Transverse colon (tissue), 4 donors: Measurements from ENCODE around the gene C11orf97. TPM values are rescaled to one million over a fixed set of nuclear protein-coding genes. Genes with fewer than 3 reads are reported as not detected.

Source experiments
- DNase-seq: peaks from one replicate; pipeline ENCODE4 v3.0.0-alpha.2; 2019
- H3K27ac ChIP-seq, 4 donors: fragments of 200-600 bp; sonication (generic); 2 replicates each; pipeline ENCODE4 v1.5.1; 2016 to 2018; ENCODE audit warnings: inconsistent platforms in 4 of 4
- H3K27me3 ChIP-seq: fragments of 200-600 bp; sonication (generic); 2 replicates; pipeline ENCODE4 v1.5.1; 2017; ENCODE audit warnings: inconsistent platforms
- H3K36me3 ChIP-seq, 4 donors: fragments of 200-600 bp; sonication (generic); 2 replicates each; pipeline ENCODE4 v1.5.1; 2017 to 2019; ENCODE audit warnings: inconsistent platforms in 4 of 4
- H3K4me1 ChIP-seq, 4 donors: fragments of 200-600 bp; sonication (generic); 2 replicates each; pipeline ENCODE4 v1.5.1; 2017 to 2020; ENCODE audit warnings: inconsistent platforms in 4 of 4
- H3K4me3 ChIP-seq, 4 donors: fragments of 200-600 bp; sonication (generic); 1 replicate in 1 of 4; 2 replicates in 3 of 4; pipeline versions ENCODE4 v1.5.1 to v1.6.1; 2017 to 2019; ENCODE audit warnings: inconsistent platforms in 4 of 4
- H3K9me3 ChIP-seq, 2 donors: fragments of 200-600 bp; sonication (generic); 2 replicates each; pipeline ENCODE4 v1.5.1; 2017 to 2019; ENCODE audit warnings: inconsistent platforms in 2 of 2
- CTCF ChIP-seq, 5 experiments: fragments of 200-600 bp in 3 of 5; fragments of 450-650 bp in 2 of 5; sonication (generic) in 3 of 5; IDR thresholded peaks; 1 replicate in 2 of 5; 2 replicates in 3 of 5; pipeline ENCODE4 v1.5.1; 2016 to 2017; ENCODE audit warnings: antibody characterized with exemption in 5 of 5, inconsistent platforms in 3 of 5, mild to moderate bottlenecking in 2 of 5, moderate library complexity in 1 of 5
- EP300 ChIP-seq: sonication (generic); formaldehyde crosslinking; IDR thresholded peaks from one replicate; pipeline ENCODE4 v1.6.1; 2017; ENCODE audit warnings: antibody characterized with exemption, low read depth
- POLR2A ChIP-seq: fragments of 450-650 bp; IDR thresholded peaks from one replicate; pipeline ENCODE4 v1.6.1; 2016; ENCODE audit warnings: antibody characterized with exemption, mild to moderate bottlenecking, moderate library complexity
- POLR2AphosphoS5 ChIP-seq, 3 donors: sonication (generic); formaldehyde crosslinking; IDR thresholded peaks; one replicate each; pipeline ENCODE4 v1.6.1; 2016; ENCODE audit warnings: antibody characterized with exemption in 3 of 3
- WGBS, 2 donors: methylation state at CpG; one replicate each; pipeline ENCODE4 v1.1.5; 2018; ENCODE audit warnings: low coverage in 1 of 2; 5-methylcytosine and 5-hydroxymethylcytosine counted together
- in situ Hi-C, 4 donors: fragments of 200-750 bp; cut with MboI; loops; one replicate each; pipeline versions ENCODE4 v1.15.0 to v1.15.1; 2017; ENCODE audit warnings: low sequenced_read_pairs in 3 of 4, low pct_ligation_motif_present in 1 of 4, low pct_unique_long_range_greater_than_20kb in 1 of 4
- intact Hi-C: fragments of 100-400 bp; cut with DNase I; formaldehyde crosslinking; loops from one replicate; pipeline ENCODE4 v1.15.1; 2023; ENCODE audit warnings: low total_unique reads
- total RNA-seq, 4 donors: library from RNA; depleted of rRNA; stranded (reverse); fragments of >200 nt; gene quantifications; one replicate each; pipeline ENCODE4 v1.1.0, GENCODE V29; 2016

C11orf97 gene
- total RNA-seq, 4 donors from 2014 or later: not detected

DNA sequence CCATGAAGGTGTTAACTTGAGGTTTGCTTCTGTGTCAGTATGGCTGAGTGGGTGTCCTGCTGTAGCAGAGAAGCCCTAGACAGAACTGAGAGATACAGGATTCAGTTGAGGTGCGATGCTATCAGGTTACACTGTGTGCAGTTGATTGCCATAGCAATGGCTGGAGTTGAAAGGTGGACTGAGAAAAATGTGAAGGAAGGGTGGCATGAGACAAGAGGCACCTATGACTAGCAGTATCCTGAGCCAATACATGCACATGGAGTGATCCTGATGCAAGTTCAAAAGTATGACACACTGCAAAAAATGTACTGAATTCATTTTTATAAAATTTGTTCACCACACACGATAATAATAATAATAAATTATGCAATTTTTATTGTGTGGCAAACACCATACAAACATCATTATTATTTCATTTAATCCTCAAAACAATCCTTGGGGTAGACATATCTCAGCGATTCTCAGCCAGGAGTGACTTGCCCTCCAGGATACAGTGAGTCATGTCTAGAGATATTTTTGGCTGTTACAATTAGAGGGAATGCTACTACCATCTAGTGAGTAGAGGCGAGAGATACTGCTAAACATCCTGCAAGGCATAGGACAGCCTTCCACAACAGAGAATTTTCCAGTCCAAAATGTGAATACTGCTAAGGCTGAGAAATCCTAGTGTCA lies 51.1 kb downstream of the C11orf97 start:
- TF ChIP-seq CTCF (IDR thresholded peaks at IDR 0.05) (no peak), EP300 (no peak), POLR2AphosphoS5 (IDR thresholded peaks at IDR 0.05) (no peak), POLR2A (no peak)
- no peak overlapping the region for H3K27ac ChIP-seq
- no peak overlapping the region for H3K4me3 ChIP-seq
- no peak for DNase-seq
- no peaks in the 10 kb centered on the region for H3K27me3 ChIP-seq
- no peaks in the 10 kb centered on the region for H3K9me3 ChIP-seq
- WGBS, 2 donors: 72 to 83% methylated on average over 4 of the region's 4 CpGs
- intact Hi-C loops (loop anchor here (5.0 kb wide), 1 partner anchor 46 kb away; no protein-coding TSS in a partner anchor), in situ Hi-C loops (no loop called here)
- peaks cover 0 to 4% (median 0%) of the 10 kb centered on the region in 4 donors for H3K4me1 ChIP-seq
- H3K36me3 ChIP-seq: no peaks in the 10 kb centered on the region

DNA sequence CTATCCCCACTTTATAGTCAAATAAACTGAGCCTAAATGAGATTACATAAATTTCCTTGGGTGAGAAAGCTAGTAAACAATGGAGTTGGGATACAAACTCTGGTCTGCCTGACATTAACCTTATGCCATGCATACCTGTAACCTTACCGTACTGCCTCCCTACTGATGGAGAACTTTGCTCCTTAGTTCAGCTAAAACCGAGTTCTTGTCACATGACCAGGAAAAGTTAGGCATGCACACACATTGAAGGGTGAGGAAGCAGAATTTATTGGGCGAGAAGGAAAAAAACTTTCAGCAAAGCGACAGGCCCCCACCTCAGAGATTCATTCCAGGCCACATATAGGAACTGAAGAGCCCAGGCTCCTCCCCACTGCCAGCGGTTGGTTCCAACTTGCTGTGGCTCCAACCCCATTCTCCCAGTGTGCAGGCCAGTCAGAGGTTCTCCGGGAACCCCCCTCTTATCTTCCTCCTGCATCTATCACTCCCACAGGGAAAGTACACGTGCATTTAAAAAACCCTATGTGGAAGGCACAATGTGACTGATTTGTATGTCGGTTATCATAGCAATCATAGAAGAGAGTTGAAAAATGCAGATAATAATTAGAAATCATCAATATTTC lies 51.7 kb downstream of the C11orf97 start:
- 73 to 78% methylated on average over 5 to 8 of the region's 8 CpGs for WGBS, 2 donors
- no peak for DNase-seq
- no peaks in the 10 kb centered on the region for H3K36me3 ChIP-seq
- intact Hi-C loops: loop anchor here (5.0 kb wide), 1 partner anchor 47 kb away; no protein-coding TSS in a partner anchor
- no peak overlapping the region for H3K4me3 ChIP-seq
- no peak for TF ChIP-seq POLR2AphosphoS5 (IDR thresholded peaks at IDR 0.05)
- no peak for TF ChIP-seq EP300
- no peak for TF ChIP-seq POLR2A
- TF ChIP-seq CTCF (IDR thresholded peaks at IDR 0.05): no peak
- in situ Hi-C loops: no loop called here
- H3K9me3 ChIP-seq: no peaks in the 10 kb centered on the region
- H3K4me1 ChIP-seq: peaks cover 0 to 4% (median 0%) of the 10 kb centered on the region in 4 donors
- H3K27ac ChIP-seq: no peak overlapping the region
- no peaks in the 10 kb centered on the region for H3K27me3 ChIP-seq

DNA sequence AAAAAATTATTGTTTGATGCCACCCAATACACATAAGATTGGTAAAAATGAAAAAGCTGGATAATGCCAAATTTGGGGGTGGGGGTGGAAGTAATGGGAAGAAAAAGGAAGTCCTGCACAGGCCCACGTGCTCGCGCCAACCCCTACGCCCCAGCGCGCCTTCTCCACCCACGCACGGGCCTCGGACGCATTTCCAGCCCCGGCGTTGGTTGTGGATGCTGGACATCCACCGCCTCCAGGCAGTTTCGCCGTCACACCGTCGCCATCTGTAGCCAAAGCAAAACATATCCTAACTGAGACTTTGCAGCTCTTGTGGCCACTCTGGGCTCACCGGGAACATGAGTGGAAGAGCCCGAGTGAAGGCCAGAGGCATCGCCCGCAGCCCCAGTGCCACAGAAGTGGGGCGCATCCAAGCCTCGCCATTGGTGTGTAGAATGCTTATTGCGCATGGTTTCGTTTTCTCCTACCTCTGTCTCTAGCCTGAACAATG lies 55.0 kb downstream of the C11orf97 start, which contains the start of gene PIWIL4:
TSS of gene PIWIL4 (plus strand) at position 188 of the 490 bp plus-strand sequence. CDS start at position 339, 151 bp downstream.
- Histone ChIP-seq H3K27me3 (no peaks in the 10 kb centered on the region), H3K36me3 (no peaks in the 10 kb centered on the region), H3K4me3 (no peak within 1 kb of the TSS), H3K9me3 (no peaks in the 10 kb centered on the region), H3K4me1 (peaks cover 0 to 4% (median 0%) of the 10 kb centered on the region in 4 donors), H3K27ac (no peak within 1 kb of the TSS)
- intact Hi-C loops: no loop called here
- TF ChIP-seq POLR2A: no peak
- no peak for TF ChIP-seq CTCF (IDR thresholded peaks at IDR 0.05)
- TF ChIP-seq POLR2AphosphoS5 (IDR thresholded peaks at IDR 0.05): no peak
- no peak for TF ChIP-seq EP300
- DNase-seq: no peak
- 96 to 100% methylated on average over 1 to 25 of the region's 25 CpGs for WGBS, 2 donors
- in situ Hi-C loops: no loop called here

GRCh38 chr11:94568200-94568599 lies 55.9 kb downstream of the C11orf97 start:
- intact Hi-C loops (no loop called here), in situ Hi-C loops (no loop called here)
- no peak for DNase-seq
- Histone ChIP-seq H3K9me3 (no peaks in the 10 kb centered on the region), H3K4me3 (no peak overlapping the region), H3K27ac (no peak overlapping the region), H3K36me3 (no peaks in the 10 kb centered on the region), H3K4me1 (peaks cover 0 to 4% (median 0%) of the 10 kb centered on the region in 4 donors), H3K27me3 (no peaks in the 10 kb centered on the region)
- no peak for TF ChIP-seq EP300
- no peak for TF ChIP-seq POLR2A
- no peak for TF ChIP-seq CTCF (IDR thresholded peaks at IDR 0.05)
- TF ChIP-seq POLR2AphosphoS5 (IDR thresholded peaks at IDR 0.05): no peak
- WGBS, 2 donors: 94 to 100% methylated on average over 1 to 5 of the region's 5 CpGs
